Measurements from ENCODE around the gene NAV2.

NAV2 gene

DNA sequence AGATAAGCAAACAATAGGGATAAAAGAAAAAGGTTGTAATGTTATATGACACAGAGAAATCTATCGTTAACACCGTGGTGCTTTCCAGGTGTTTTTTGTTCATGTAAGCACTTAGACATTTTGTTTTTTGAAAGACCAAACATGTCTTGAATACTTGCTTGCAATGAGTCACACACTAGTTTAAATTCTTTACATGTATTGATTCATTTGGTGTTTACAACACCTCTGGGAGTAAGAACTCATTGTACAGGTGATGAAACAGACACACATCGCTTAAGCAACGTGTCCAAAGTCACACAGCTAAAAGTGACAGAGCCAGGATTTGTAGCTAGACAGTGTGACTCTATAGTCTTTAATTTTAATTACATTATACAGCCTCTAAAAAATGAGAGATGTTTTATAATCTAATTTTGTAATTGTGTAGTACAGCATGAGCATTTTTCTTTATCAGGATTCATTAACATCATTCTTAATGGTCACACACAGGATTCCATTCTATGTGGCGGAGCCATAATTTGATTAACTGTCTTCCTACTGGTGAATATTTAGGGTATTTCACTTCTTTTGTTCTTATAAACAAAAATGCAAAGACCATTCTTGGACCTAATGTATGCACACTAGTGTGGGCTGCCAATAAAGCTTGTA, 298.8 kb downstream of the NAV2 start:
- no peak for DNase-seq (ENCODE audit: low spot score in 2 of 2)
- no peaks in the 10 kb centered on the region for H3K36me3 ChIP-seq (replicated peaks)
- 0 out of 2 replicates have a peak, but pooled peaks cover 5% of the 10 kb centered on the region for H3K27me3 ChIP-seq (ENCODE audit: low read depth)
- peaks cover 39% of the 10 kb centered on the region for H3K4me1 ChIP-seq
- no peaks in the 10 kb centered on the region for H3K9me3 ChIP-seq
- no peak overlapping the region for H3K4me3 ChIP-seq
- in situ Hi-C loops (cut with MboI; ENCODE audit: low sequenced_read_pairs) = no loop called here

DNA sequence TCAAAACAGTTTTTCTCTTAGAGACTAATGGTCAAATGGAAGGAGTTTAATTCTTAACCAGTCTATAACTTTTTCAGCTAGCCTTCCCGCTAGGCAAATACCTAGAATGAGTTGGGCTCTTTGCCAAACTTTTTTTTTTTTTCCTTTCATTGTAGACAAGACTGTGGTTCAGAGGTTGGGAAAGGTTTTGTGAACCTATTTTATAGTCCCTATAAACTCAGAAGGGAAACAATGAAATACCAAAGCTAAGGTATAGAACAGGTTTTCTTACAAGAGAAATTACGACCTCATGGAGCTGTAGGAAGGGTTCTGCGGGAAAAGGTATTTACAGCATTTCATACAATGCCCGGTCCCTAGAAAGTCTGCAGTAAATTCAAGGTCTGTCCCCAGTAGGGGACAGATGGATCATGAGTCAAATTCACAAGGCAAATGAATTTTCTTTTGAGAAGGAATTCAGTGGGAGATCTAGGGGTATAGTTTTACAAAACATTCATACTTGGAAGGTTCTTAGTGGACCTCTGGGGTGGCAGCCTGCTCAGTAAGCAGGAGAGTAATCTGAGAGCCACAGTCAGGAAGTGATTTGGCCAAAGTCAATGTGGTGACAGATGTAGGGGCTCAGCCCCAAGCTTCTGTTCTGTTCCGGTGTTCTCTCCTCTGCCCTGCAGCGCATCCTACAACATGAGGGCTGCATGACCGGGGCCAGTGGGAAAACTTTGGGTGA, 300.9 kb downstream of the NAV2 start:
- Histone ChIP-seq H3K4me3 (no peak overlapping the region), H3K36me3 (replicated peaks) (no peaks in the 10 kb centered on the region)
- in situ Hi-C loops (cut with MboI; ENCODE audit: low sequenced_read_pairs) = no loop called here

DNA sequence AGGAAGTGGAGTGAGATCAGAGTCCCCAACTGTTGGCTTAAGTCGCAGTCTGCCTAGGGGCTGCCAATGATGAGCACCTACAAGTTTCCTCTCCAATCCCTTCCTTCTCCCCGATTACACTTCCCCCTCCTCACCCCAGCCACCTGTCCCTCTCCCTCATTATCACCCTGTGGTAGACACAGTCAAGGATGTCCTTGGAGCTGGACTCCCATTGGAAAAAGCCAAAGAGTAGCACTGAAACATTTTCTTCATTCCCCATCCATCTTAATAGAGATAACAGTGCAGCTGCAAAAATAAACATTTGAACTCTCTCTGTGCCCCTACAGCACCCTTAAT, 301.4 kb downstream of the NAV2 start:
- Histone ChIP-seq H3K27me3 (ENCODE audit: low read depth) (0 out of 2 replicates have a peak, but pooled peaks cover 3% of the 10 kb centered on the region), H3K36me3 (replicated peaks) (no peaks in the 10 kb centered on the region), H3K9me3 (no peaks in the 10 kb centered on the region), H3K4me3 (no peak overlapping the region), H3K4me1 (peaks cover 42% of the 10 kb centered on the region)
- DNase-seq (ENCODE audit: low spot score in 2 of 2) = no peak
- in situ Hi-C loops (cut with MboI; ENCODE audit: low sequenced_read_pairs) = no loop called here

More for the DNA sequence above, 300.9 kb downstream of the NAV2 start:
- peak; percentile 35 to 96 for DNase-seq (ENCODE audit: low spot score in 2 of 2)
- H3K4me1 ChIP-seq = peaks cover 42% of the 10 kb centered on the region
- no peaks in the 10 kb centered on the region for H3K9me3 ChIP-seq
- 0 out of 2 replicates have a peak, but pooled peaks cover 5% of the 10 kb centered on the region for H3K27me3 ChIP-seq (ENCODE audit: low read depth)

DNA sequence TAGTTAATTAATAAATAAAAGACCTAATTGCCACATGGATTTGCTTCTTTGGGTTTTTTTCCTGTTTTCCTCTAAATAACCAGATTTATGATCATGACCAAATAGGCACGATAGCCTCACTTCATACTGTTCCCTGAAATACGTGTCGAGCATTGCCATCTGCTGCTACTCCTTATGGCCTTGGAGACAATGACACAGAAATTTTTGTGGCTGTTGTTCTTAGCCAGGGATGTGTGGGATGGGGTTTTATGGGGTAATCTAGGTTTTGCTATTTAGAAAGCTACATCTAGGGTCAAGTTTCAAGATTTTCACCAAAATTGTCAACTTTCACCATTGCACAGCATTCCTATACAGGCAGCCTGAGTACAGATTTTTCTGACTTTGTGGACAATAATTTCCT, 302.5 kb downstream of the NAV2 start:
- DNase-seq (ENCODE audit: low spot score in 2 of 2) = no peak
- Histone ChIP-seq H3K4me3 (no peak overlapping the region), H3K4me1 (peaks cover 42% of the 10 kb centered on the region), H3K9me3 (no peaks in the 10 kb centered on the region), H3K36me3 (replicated peaks) (no peaks in the 10 kb centered on the region), H3K27me3 (ENCODE audit: low read depth) (no peaks in the 10 kb centered on the region)
- in situ Hi-C loops (cut with MboI; ENCODE audit: low sequenced_read_pairs) = no loop called here

DNA sequence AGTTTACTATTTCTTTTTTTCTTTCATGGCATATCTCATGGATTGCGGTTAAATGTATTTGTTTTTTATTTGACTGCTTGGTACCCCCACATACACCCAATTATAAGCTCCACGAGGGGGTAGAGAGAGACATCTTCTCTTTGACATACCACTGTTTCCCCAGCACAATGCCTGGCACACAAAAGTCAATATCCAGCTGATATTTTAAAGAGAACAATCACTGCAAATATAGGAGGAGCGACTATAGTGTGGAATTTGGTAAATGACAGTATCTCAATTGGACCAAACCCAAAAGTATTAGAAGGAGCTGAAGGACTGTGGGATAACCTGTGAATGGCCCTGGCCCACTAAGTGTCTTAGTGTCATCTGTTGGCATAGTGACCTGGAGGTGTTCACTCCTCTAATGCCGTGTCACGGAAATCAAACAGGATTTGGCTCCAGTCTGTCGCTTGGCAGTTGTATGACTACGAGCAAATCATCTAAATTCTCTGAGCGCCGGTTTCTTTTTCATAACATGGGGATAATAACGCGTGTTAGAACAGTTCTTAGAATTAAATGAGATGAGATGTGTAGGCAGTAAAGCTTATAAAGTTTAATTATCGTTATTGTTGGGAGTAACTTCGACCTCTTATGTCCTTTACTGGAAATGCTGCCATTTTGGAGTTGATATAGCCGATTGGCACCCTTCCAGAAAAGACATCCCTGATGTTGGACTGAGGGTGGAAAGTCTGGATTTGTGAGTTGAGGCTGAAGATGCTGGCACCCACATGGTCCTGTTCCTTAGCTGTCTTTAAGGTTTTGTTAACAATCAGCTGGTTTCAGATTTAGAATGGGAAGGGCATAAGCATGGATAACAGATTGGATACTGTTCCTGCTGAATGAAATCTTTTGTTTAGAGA, 303.1 kb downstream of the NAV2 start:
- Histone ChIP-seq H3K4me3 (no peak overlapping the region), H3K9me3 (no peaks in the 10 kb centered on the region), H3K27me3 (ENCODE audit: low read depth) (no peaks in the 10 kb centered on the region), H3K4me1 (peaks cover 35% of the 10 kb centered on the region), H3K36me3 (replicated peaks) (no peaks in the 10 kb centered on the region)
- DNase-seq (ENCODE audit: low spot score in 2 of 2) = peak; percentile 17 to 53
- in situ Hi-C loops (cut with MboI; ENCODE audit: low sequenced_read_pairs) = no loop called here

DNA sequence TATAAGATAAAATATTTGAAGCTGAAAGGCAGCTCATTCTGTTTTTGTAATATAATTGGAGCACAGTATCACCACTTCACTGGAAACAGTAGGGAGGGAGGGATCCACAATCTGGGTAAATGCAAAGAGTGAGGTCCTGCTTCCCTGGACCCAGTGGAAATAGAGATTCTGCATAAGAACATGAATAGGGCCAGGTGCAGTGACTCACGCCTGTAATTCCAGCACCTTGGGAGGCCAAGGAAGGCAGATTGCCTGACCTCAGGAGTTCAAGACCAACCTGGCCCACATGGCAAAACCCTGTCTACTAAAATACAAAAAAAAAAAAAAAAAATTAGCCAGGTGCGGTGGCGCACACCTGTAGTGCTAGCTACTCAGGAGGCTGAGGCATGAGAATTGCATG, 303.9 kb downstream of the NAV2 start:
- Histone ChIP-seq H3K4me3 (no peak overlapping the region), H3K27me3 (ENCODE audit: low read depth) (no peaks in the 10 kb centered on the region), H3K4me1 (peaks cover 32% of the 10 kb centered on the region), H3K36me3 (replicated peaks) (no peaks in the 10 kb centered on the region), H3K9me3 (no peaks in the 10 kb centered on the region)
- peak in 1 of 2 experiments; percentile 52 for DNase-seq (ENCODE audit: low spot score in 2 of 2)
- in situ Hi-C loops (cut with MboI; ENCODE audit: low sequenced_read_pairs) = no loop called here

DNA sequence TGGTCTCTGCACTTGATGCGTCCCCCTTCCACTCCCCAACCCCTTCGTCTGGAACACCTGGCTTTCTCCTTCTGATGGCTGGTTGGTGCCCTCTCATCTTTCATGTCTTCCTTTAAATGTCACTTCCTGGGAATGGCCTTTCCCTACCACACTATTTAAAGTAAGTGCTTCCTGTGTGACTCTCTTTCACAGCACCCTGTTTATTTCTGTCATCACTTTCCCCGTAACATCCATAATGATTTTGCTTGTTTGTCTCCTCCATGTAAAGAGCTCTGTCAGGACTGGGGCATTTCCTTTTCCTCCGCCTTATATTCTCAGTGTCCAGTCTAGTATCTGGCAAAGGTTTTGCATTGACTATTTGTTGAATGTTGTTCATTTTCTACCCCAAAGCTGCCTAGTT, 304.7 kb downstream of the NAV2 start:
- no peaks in the 10 kb centered on the region for H3K27me3 ChIP-seq (ENCODE audit: low read depth)
- no peak for DNase-seq (ENCODE audit: low spot score in 2 of 2)
- H3K4me1 ChIP-seq = peaks cover 36% of the 10 kb centered on the region
- H3K36me3 ChIP-seq (replicated peaks) = no peaks in the 10 kb centered on the region
- no peak overlapping the region for H3K4me3 ChIP-seq
- no peaks in the 10 kb centered on the region for H3K9me3 ChIP-seq
- in situ Hi-C loops (cut with MboI; ENCODE audit: low sequenced_read_pairs) = no loop called here

DNA sequence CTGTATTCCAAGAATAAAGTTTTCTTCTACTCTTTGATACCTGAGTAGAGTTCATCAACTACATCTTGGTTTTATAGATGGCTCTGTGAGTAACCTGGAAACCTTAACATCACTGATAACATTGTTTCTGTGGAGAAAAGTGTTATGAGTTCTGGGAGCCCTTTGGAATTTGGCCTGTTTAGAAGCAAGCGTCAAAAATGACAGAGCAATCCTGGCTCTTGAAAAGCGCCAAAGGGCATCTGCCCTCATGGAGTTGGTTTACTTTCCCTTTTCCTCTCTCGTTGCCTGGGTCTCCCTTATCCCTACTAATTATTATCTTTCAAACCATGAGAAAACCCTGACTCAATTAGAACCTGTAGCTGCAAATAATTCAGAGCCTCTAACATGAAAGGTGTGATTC, 307.6 kb downstream of the NAV2 start:
- no peak for DNase-seq (ENCODE audit: low spot score in 2 of 2)
- Histone ChIP-seq H3K4me3 (no peak overlapping the region), H3K27me3 (ENCODE audit: low read depth) (no peaks in the 10 kb centered on the region), H3K9me3 (no peaks in the 10 kb centered on the region), H3K36me3 (replicated peaks) (no peaks in the 10 kb centered on the region), H3K4me1 (peaks cover 41% of the 10 kb centered on the region)
- in situ Hi-C loops (cut with MboI; ENCODE audit: low sequenced_read_pairs) = no loop called here

DNA sequence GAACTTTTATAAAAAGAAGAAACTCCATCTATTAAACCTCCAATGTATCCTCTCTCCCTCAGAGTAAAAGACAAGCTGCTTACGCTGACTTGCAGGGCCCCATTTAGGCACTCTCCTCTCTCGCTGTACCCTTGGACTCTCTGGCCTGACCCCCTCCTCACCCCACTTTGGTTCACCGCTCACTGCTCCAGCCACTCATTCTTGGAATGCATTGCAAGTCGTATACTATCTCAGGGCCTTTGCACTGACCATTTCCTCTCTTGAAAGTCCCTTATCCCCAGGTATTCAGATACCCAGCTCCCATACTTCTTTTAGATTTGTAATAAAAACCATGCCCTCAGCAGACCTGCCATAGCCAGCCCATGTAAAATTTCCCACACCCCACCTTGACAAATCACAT, 308.1 kb downstream of the NAV2 start:
- DNase-seq (ENCODE audit: low spot score in 2 of 2) = no peak
- in situ Hi-C loops (cut with MboI; ENCODE audit: low sequenced_read_pairs) = no loop called here
- no peaks in the 10 kb centered on the region for H3K27me3 ChIP-seq (ENCODE audit: low read depth)
- H3K4me3 ChIP-seq = no peak overlapping the region
- H3K4me1 ChIP-seq = peaks cover 41% of the 10 kb centered on the region
- no peaks in the 10 kb centered on the region for H3K9me3 ChIP-seq
- no peaks in the 10 kb centered on the region for H3K36me3 ChIP-seq (replicated peaks)

DNA sequence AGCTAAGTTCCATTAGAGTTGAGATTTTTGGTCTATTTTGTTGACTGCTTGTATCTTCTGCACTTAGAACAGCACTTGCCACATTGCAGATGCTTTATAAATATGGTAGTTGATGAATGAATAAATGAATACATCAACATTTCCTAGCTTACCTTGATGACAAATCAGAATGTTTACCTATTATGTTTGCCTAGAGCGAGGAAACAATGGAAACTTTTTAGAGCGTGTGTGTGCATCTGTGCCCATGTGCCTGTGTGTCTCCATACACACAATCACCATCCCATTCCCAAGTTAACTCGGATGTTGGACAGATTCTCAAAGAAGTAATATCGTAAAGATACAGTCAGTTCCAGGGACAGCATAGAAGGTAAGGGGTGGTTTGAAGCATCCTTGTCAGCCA, 308.6 kb downstream of the NAV2 start:
- Histone ChIP-seq H3K9me3 (no peaks in the 10 kb centered on the region), H3K4me1 (peaks cover 40% of the 10 kb centered on the region), H3K27me3 (ENCODE audit: low read depth) (no peaks in the 10 kb centered on the region), H3K4me3 (no peak overlapping the region), H3K36me3 (replicated peaks) (no peaks in the 10 kb centered on the region)
- in situ Hi-C loops (cut with MboI; ENCODE audit: low sequenced_read_pairs) = no loop called here
- no peak for DNase-seq (ENCODE audit: low spot score in 2 of 2)

DNA sequence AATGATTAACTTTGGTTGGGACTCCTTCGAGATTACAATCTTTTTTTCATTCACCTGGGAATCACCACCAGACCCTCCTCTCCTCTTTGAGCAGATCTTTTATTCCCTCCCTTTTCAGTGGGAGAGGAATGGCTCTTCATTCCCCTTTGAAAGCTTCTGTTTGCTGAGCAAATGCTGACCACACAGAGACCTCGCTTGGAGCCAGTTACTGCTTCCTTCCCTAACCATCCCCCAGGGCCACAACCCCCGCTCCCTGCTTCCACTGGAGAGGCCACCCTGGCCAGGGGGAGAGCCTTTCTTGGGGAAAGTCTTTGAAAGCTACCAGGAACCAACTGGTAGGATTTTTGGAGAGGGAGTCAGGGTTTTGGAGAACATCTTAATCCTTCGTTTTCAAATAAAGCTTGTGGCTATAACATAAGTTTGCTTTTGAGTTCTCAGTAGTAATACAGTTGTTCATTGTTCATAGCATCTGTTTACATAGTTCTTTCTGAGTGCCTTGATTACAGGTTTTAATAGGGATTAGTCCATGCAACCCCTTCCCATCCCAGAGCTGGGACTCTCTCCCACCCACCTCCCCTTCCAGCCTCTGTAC, 309.2 kb downstream of the NAV2 start:
- no peaks in the 10 kb centered on the region for H3K27me3 ChIP-seq (ENCODE audit: low read depth)
- H3K4me3 ChIP-seq = no peak overlapping the region
- H3K4me1 ChIP-seq = peaks cover 42% of the 10 kb centered on the region
- DNase-seq (ENCODE audit: low spot score in 2 of 2) = peak; percentile 59 to 61
- H3K36me3 ChIP-seq (replicated peaks) = no peaks in the 10 kb centered on the region
- in situ Hi-C loops (cut with MboI; ENCODE audit: low sequenced_read_pairs) = no loop called here
- H3K9me3 ChIP-seq = no peaks in the 10 kb centered on the region

DNA sequence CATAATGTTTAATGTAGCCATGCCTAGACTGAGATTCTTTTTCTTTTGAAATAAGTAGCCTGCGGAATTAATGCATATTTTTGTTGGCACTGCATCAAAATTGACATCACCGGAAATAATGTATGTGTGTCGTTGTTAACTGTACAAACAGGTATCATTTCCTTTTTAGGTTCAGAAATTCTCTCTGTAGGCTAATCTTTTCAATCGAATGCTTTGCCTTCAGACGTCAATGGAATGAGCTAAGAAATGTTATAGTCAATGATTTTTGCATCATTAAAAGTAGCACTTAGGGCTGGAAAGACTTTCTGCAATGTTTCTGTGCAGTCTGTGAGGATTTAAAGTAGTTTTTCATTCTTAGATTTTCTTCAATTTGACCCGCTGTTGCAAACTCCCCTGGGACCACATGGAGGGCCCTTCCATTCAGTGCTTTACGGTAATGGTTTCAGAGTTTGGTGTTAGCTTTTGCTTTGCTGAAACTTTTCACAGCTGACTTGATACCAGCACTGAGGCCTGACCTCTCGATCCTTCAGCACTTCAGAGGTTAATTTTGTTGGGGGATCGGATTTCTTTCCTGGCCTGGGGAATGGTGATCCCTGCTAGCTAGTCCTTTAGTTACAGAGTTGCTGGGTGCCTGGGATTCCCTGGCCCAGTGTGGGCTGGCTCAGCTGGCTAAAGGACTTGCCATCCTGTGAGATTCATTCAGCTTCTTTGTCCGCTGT, 309.9 kb downstream of the NAV2 start:
- H3K4me3 ChIP-seq = no peak overlapping the region
- peaks cover 47% of the 10 kb centered on the region for H3K4me1 ChIP-seq
- H3K27me3 ChIP-seq (ENCODE audit: low read depth) = no peaks in the 10 kb centered on the region
- in situ Hi-C loops (cut with MboI; ENCODE audit: low sequenced_read_pairs) = no loop called here
- peak; percentile 61 to 68 for DNase-seq (ENCODE audit: low spot score in 2 of 2)
- no peaks in the 10 kb centered on the region for H3K9me3 ChIP-seq
- H3K36me3 ChIP-seq (replicated peaks) = no peaks in the 10 kb centered on the region

DNA sequence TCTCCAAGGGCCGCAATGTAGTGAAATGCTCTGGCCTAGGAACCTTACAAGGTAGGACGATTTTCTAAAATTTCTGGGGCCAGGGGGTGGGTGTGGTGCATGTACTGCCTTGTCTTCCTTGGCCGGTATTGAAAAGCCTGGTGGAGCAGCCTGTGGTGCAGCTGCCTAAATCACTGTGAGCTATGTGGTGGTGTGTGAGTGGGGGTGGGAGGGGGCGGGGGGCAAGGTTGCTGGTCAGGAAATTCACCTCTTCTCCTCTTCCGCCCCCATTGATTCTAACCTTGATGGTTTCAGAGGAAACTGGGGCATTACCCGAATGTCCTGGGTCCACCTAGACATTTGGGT, 310.4 kb downstream of the NAV2 start:
- Histone ChIP-seq H3K27me3 (ENCODE audit: low read depth) (no peaks in the 10 kb centered on the region), H3K36me3 (replicated peaks) (no peaks in the 10 kb centered on the region), H3K9me3 (no peaks in the 10 kb centered on the region), H3K4me1 (peaks cover 51% of the 10 kb centered on the region), H3K4me3 (no peak overlapping the region)
- DNase-seq (ENCODE audit: low spot score in 2 of 2) = no peak
- in situ Hi-C loops (cut with MboI; ENCODE audit: low sequenced_read_pairs) = no loop called here
